Uterus (tissue), 4 donors: ENCODE data around the gene MMRN2. TPM values are rescaled to one million over a fixed set of nuclear protein-coding genes. Genes with fewer than 3 reads are reported as not detected.
A peak's percentile ranks its signal among the peaks of the same experiment; 100 is the strongest.
"Not testable (repeated sequence)": the region's sequence is repeated elsewhere in the genome, so short reads cannot be mapped to it uniquely, and the experiment has no call there.

ENCODE experiments used
- DNase-seq, 2 donors: peaks; one replicate each; pipeline ENCODE4 v3.0.0-alpha.2; 2019 to 2020
- H3K27ac ChIP-seq, 2 donors: fragments of 200-600 bp; sonication (generic); 1 replicate in 1 of 2; 2 replicates in 1 of 2; pipeline ENCODE4 v1.5.1; 2016 to 2018
- H3K27me3 ChIP-seq, 2 donors: fragments of 200-600 bp; sonication (generic); one replicate each; pipeline ENCODE4 v1.5.1; 2018 to 2019; ENCODE audit warnings: control low read depth in 1 of 2
- H3K36me3 ChIP-seq, 2 donors: fragments of 200-600 bp; sonication (generic); one replicate each; pipeline ENCODE4 v1.5.1; 2019; ENCODE audit warnings: control low read depth in 1 of 2
- H3K4me1 ChIP-seq, 2 donors: fragments of 200-600 bp; sonication (generic); one replicate each; pipeline ENCODE4 v1.5.1; 2018 to 2019; ENCODE audit warnings: control low read depth in 1 of 2
- H3K4me3 ChIP-seq, 2 donors: fragments of 200-600 bp; sonication (generic); 1 replicate in 1 of 2; 2 replicates in 1 of 2; pipeline ENCODE4 v1.5.1; 2018 to 2019; ENCODE audit warnings: mild to moderate bottlenecking in 1 of 2
- H3K9me3 ChIP-seq, 2 donors: fragments of 200-600 bp; sonication (generic); one replicate each; pipeline ENCODE4 v1.5.1; 2019; ENCODE audit warnings: control low read depth in 1 of 2
- POLR2A ChIP-seq, 2 donors: fragments of 450-650 bp; IDR thresholded peaks; one replicate each; pipeline ENCODE4 v1.6.1; 2016; ENCODE audit warnings: antibody characterized with exemption in 2 of 2, mild to moderate bottlenecking in 1 of 2, moderate library complexity in 1 of 2
- intact Hi-C: fragments of 100-400 bp; cut with DNase I; formaldehyde crosslinking; loops from one replicate; pipeline ENCODE4 v1.15.1; 2023; ENCODE audit warnings: low total_unique reads
- total RNA-seq, 4 donors: library from RNA; depleted of rRNA in 3 of 4; stranded (reverse); fragments of >200 nt in 3 of 4; gene quantifications; one replicate each; pipeline versions ENCODE4 v1.1.0 to v1.2.4, GENCODE V29; 2014 to 2023
- TF ChIP-seq, protein P1 (sequence below), 4 experiments: fragments of 200-600 bp in 2 of 4; fragments of 450-650 bp in 2 of 4; sonication (generic) in 2 of 4; IDR thresholded peaks; one replicate each; pipeline ENCODE4 v1.5.1; 2016 to 2019; ENCODE audit warnings: antibody characterized with exemption in 4 of 4, mild to moderate bottlenecking in 2 of 4, moderate library complexity in 1 of 4
- donor health status: DM: yes; HTN: yes; CAD: no.

MMRN2 gene
- total RNA-seq, 4 donors from 2014 or later = 45.0 to 133 (median 74.2) TPM

DNA sequence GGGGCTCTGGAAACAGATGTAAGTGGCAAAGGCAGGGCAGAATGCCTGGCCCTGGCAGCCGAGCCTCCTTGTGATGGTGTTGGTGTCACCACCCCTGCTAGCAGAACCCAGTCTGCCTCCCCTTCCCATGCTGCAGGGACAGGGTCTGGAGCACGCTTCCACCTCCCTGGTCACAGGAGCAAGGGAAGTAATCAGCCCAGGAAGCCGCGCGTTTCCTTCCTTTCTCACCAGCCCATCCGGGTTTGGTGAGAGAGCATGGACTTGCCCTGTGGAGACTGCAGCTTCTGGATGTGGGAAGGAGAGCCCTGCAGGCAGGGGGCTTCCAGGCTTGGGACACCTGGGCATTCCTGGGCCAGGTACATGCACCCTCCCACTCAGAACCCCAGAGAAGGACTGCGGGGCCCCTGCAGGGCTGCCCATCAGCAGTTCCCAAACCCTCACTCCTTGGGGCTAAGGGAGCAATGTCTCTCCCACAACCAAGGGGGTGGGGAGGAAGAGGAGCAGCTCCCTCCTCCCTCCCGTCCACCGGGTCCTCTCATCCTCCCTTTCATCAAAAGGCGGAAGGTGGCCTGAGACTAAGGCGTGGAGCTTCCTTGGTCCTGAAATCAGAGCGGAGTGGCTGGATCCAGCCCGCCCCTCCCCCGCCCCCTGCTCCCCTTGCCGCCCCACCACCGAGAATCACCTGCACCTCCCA, 1.8 kb downstream of the MMRN2 start:
- H3K27me3 ChIP-seq = no peaks in the 10 kb centered on the region
- H3K36me3 ChIP-seq = no peaks in the 10 kb centered on the region
- TF ChIP-seq, protein P1, sequence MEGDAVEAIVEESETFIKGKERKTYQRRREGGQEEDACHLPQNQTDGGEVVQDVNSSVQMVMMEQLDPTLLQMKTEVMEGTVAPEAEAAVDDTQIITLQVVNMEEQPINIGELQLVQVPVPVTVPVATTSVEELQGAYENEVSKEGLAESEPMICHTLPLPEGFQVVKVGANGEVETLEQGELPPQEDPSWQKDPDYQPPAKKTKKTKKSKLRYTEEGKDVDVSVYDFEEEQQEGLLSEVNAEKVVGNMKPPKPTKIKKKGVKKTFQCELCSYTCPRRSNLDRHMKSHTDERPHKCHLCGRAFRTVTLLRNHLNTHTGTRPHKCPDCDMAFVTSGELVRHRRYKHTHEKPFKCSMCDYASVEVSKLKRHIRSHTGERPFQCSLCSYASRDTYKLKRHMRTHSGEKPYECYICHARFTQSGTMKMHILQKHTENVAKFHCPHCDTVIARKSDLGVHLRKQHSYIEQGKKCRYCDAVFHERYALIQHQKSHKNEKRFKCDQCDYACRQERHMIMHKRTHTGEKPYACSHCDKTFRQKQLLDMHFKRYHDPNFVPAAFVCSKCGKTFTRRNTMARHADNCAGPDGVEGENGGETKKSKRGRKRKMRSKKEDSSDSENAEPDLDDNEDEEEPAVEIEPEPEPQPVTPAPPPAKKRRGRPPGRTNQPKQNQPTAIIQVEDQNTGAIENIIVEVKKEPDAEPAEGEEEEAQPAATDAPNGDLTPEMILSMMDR (IDR thresholded peaks at IDR 0.05) = no peak
- TF ChIP-seq POLR2A (IDR thresholded peaks at IDR 0.05) = no peak
- peaks cover 4 to 10% of the 10 kb centered on the region in 2 donors for H3K4me1 ChIP-seq
- peak overlapping the region; percentile 10 to 26 for H3K4me3 ChIP-seq
- intact Hi-C loops = no loop called here
- peak in 1 of 2 donors; percentile 23 for DNase-seq
- H3K27ac ChIP-seq = peak overlapping the region; percentile 76 to 82
- no peaks in the 10 kb centered on the region for H3K9me3 ChIP-seq

DNA sequence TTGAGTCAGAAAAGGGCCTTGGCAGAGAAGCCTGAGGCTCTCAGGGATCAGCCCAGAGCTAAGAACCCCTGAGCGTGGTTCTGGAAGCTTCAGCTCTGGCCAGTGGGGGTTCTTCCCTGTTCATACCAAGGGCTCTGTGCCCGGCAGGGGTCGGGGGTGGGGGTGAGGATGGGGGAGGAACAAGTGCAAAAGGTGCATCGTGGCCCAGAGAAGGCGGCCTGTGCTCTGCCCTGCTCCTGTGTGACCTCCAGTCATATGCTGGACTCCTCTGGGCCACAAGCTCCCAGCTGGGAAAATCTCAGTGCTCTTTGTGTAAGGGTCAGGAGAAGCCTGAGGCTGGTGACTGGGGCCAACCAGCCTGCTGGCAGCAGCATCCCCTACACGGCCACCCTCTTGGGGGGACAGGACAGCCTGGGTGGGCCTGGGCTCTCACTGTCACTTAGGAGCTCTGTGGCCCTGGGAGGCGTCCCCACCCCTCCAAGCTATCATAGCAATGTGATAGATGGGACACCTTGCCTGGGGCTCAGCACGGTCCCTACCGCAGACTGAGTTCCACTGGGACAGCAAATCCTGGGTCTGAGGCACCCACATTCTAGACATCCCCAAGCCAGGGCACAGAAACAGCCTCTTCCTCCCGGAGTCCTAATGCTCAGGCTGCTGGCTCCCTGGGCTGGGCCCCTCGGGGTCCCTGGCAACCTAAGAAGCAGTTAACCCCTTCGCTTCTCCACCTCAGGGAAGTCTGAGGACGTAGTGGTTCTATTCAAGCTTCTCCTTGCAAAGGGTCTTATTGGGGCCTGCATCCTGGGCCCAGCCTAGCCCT, 2.5 kb downstream of the MMRN2 start:
- no peak for TF ChIP-seq POLR2A (IDR thresholded peaks at IDR 0.05)
- H3K27me3 ChIP-seq = no peaks in the 10 kb centered on the region
- H3K4me3 ChIP-seq = peak overlapping the region in 1 of 2 donors; percentile 26
- intact Hi-C loops = no loop called here
- H3K9me3 ChIP-seq = no peaks in the 10 kb centered on the region
- peak overlapping the region; percentile 76 to 82 for H3K27ac ChIP-seq
- H3K4me1 ChIP-seq = peaks cover 4 to 10% of the 10 kb centered on the region in 2 donors
- H3K36me3 ChIP-seq = no peaks in the 10 kb centered on the region
- no peak for DNase-seq

- Histone ChIP-seq H3K4me3 (no peak overlapping the region), H3K36me3 (no peaks in the 10 kb centered on the region), H3K27me3 (no peaks in the 10 kb centered on the region), H3K4me1 (peaks cover 4 to 6% of the 10 kb centered on the region in 2 donors), H3K9me3 (no peaks in the 10 kb centered on the region), H3K27ac (peak overlapping the region; percentile 76 to 82)
- peak; percentile 73 to 76 for DNase-seq
- TF ChIP-seq POLR2A (IDR thresholded peaks at IDR 0.05) = no peak
- TF ChIP-seq, protein P1 (IDR thresholded peaks at IDR 0.05) = no peak
- intact Hi-C loops = no loop called here
Observed at GRCh38 chr10:86953747-86954680, 3.4 kb downstream of the MMRN2 start.

DNA sequence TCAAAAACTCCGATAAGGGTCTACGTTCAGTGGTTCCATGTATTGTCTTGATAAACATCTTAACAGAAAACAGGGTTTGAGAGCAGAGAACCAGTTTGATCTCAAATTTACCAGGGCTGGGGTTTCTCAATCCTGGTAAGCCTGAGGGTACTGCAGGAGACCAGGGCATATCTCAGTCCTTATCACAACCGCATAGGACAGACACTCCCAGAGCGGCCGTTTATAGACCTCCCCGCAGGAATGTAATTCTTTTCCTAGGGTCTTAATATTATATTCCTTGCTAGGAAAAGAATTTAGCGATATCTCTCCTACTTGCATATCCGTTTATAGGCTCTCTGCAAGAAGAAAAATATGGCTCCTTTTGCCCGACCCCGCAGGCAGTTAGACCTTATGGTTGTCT, 4.7 kb downstream of the MMRN2 start:
- H3K4me1 ChIP-seq, H3K27me3 ChIP-seq, H3K36me3 ChIP-seq, H3K4me3 ChIP-seq, H3K9me3 ChIP-seq, DNase-seq, intact Hi-C loops, H3K27ac ChIP-seq: not testable (repeated sequence)

DNA sequence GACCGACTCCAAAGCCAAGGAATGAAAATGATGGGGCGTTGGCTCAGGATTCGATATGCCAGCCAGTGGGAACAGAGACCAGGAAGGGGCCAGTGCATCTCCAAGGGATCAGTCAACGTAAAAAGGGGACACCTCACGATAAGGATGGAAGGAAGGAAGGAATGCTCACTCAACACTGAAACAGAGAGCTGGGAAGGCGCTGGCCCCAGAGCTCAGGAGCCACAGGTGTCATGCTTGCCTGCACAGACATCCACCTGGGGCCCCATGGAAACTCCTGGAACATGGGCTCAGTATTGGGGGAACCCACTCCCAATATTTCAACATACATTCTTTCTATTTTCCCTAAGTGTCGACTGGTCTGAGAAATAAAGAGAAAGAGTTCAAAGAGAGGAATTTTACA, 5.3 kb downstream of the MMRN2 start:
- no peaks in the 10 kb centered on the region for H3K9me3 ChIP-seq
- intact Hi-C loops = no loop called here
- no peak for DNase-seq
- no peak overlapping the region for H3K4me3 ChIP-seq
- no peaks in the 10 kb centered on the region for H3K36me3 ChIP-seq
- TF ChIP-seq, protein P1 (IDR thresholded peaks at IDR 0.05) = no peak
- TF ChIP-seq POLR2A (IDR thresholded peaks at IDR 0.05) = no peak
- peaks cover 0 to 4% of the 10 kb centered on the region in 2 donors for H3K4me1 ChIP-seq
- H3K27me3 ChIP-seq = no peaks in the 10 kb centered on the region
- H3K27ac ChIP-seq = no peak overlapping the region
